KMS-11 (cell line): Measurements from ENCODE around the gene CDK11A.
"Not testable (repeated sequence)": the region's sequence is repeated elsewhere in the genome, so short reads cannot be mapped to it uniquely, and the experiment has no call there.

Experiments used
- H2AFZ ChIP-seq: fragments of 200-600 bp; sonication (generic); 2 replicates; pipeline ENCODE4 v1.6.1; 2016; ENCODE audit warnings: antibody characterized with exemption, mixed run types, low read depth
- H3K27ac ChIP-seq: fragments of 200-600 bp; sonication (generic); 2 replicates; pipeline ENCODE4 v1.6.1; 2016; ENCODE audit warnings: mild to moderate bottlenecking, mixed run types
- H3K27me3 ChIP-seq: fragments of 200-600 bp; sonication (generic); 2 replicates; pipeline ENCODE4 v1.6.1; 2017; ENCODE audit warnings: mild to moderate bottlenecking, low read depth, mixed run types, moderate library complexity; ENCODE audit not compliant: insufficient read depth
- H3K36me3 ChIP-seq: fragments of 200-600 bp; sonication (generic); 2 replicates; pipeline ENCODE4 v1.6.1; 2017; ENCODE audit warnings: mild to moderate bottlenecking, mixed run types; ENCODE audit not compliant: insufficient read depth
- H3K4me1 ChIP-seq: fragments of 200-600 bp; sonication (generic); 2 replicates; pipeline ENCODE4 v1.6.1; 2016; ENCODE audit warnings: mild to moderate bottlenecking, low read depth, mixed run types; ENCODE audit not compliant: poor library complexity, severe bottlenecking
- H3K4me2 ChIP-seq: fragments of 200-600 bp; sonication (generic); 2 replicates; pipeline ENCODE4 v1.7.0; 2016; ENCODE audit warnings: mild to moderate bottlenecking, mixed run types
- H3K4me3 ChIP-seq: fragments of 200-600 bp; sonication (generic); IDR thresholded peaks from 2 replicates; pipeline ENCODE4 v1.6.1; 2017; ENCODE audit warnings: low read depth, low read length, mixed read lengths; ENCODE audit not compliant: insufficient read depth
- H3K79me2 ChIP-seq: fragments of 200-600 bp; sonication (generic); 2 replicates; pipeline ENCODE4 v1.6.1; 2016; ENCODE audit warnings: low read depth, mixed run types; ENCODE audit not compliant: insufficient read depth
- H3K9ac ChIP-seq: fragments of 200-600 bp; sonication (generic); 2 replicates; pipeline ENCODE4 v1.6.1; 2016; ENCODE audit warnings: mild to moderate bottlenecking, mixed run types
- H4K20me1 ChIP-seq: fragments of 200-600 bp; sonication (generic); 2 replicates; pipeline ENCODE4 v1.6.1; 2016; ENCODE audit warnings: mild to moderate bottlenecking, mixed run types; ENCODE audit not compliant: insufficient read depth
- TF ChIP-seq, protein P1 (sequence below): fragments of 200-600 bp; sonication (generic); conservative IDR thresholded peaks from 2 replicates; pipeline ENCODE4 v1.6.1; 2017; ENCODE audit warnings: low read depth, mild to moderate bottlenecking, antibody characterized with exemption, low read length, moderate library complexity, mixed read lengths

CDK11A gene

DNA sequence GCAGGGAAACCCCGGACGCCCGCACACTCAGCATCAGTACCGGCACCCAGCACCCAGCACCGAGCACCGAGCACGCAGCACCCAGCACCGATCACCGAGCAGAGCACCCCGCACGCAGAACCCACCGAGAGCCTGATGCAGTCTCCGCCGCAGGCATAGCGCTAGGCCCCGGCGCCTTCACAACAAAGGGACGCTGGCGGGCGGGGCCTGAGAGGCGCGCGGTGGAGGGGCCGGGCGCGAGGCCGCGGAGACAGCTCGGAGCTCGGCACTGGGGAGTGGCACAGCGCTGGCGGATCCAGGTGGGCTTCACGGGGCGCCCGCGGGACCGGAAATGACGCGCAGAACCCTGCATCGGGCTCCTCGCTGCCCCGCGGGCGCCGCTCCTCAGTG is 31.8 kb downstream of the CDK11A start:
- not testable (repeated sequence) for H3K36me3 ChIP-seq

DNA sequence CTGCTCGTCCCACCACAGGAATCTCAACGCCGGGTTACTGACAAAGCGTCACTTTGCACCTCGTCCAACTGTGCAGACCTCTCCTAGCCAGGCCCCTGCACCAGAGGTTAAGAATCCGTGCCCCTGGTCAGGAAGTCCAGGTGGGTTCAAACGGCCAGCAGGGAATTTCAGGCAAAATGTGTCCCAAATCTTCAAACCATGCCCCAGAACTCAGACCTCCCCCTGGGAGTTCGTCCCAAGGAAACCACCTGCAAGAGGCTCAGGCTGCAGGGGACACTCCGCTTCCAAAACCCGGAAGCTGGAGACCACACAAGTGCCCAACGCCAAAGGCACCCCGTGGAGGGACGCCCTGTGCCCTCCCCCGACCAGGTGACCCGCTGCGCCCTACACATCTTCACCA is 32.7 kb downstream of the CDK11A start:
- not testable (repeated sequence) for H2AFZ ChIP-seq, H3K27ac ChIP-seq, H3K9ac ChIP-seq, H3K4me2 ChIP-seq, H4K20me1 ChIP-seq, H3K27me3 ChIP-seq, H3K79me2 ChIP-seq, H3K36me3 ChIP-seq, H3K4me1 ChIP-seq, H3K4me3 ChIP-seq

More for the DNA sequence above, 31.8 kb downstream of the CDK11A start:
- peak overlapping the region; percentile 79 for H3K9ac ChIP-seq
- H2AFZ ChIP-seq, H3K4me1 ChIP-seq, H3K4me2 ChIP-seq, H3K4me3 ChIP-seq, H3K27me3 ChIP-seq, H3K79me2 ChIP-seq, H4K20me1 ChIP-seq: not testable (repeated sequence)
- H3K27ac ChIP-seq: peak overlapping the region; percentile 92

DNA sequence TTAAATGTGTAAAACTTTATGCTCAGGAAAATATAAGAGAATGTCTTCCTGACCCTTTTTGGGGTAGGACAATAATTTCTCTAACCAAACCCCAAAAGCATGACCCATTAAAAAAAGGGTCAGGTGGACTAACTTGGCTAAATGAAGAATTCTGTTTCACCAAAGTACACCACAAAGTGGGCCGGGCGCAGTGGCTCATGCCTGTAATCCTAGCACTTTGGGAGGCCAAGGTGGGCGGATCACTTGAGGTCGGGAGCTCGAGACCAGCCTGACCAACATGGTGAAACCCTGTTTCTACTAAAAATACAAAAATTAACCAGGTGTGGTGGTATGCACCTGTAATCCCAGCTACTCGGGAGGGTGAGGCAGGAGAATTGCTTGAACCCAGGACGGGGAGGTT is 34.6 kb downstream of the CDK11A start:
- H3K9ac ChIP-seq, H3K36me3 ChIP-seq, H3K4me3 ChIP-seq, H3K4me1 ChIP-seq, H4K20me1 ChIP-seq, H3K4me2 ChIP-seq, H2AFZ ChIP-seq, H3K27ac ChIP-seq, H3K27me3 ChIP-seq: not testable (repeated sequence)
- H3K79me2 ChIP-seq: peaks cover 21% of the 10 kb centered on the region; the same call in 1 of the 2 replicates

DNA sequence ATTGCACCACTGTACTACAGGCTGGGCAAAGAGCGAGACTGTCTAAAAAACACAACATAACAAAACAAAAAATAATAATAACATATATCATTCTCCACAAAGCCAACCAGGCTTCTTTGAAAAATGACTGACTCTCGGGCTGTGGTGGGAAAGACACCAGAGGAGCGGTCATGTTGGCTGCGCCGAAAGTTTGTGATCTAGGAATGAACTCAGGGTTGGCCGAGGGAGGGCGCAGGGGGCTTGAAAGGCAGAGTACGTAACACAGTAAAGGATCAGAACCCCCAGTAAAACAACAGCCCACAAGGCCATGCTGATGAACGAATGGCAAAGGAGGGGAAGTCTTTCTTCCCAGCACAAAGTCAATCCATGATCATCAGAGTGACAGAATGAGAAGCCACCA is 36.3 kb downstream of the CDK11A start:
- no peak overlapping the region for H3K27ac ChIP-seq
- no peaks in the 10 kb centered on the region for H3K27me3 ChIP-seq
- H3K4me1 ChIP-seq: no peaks in the 10 kb centered on the region
- TF ChIP-seq, protein P1, sequence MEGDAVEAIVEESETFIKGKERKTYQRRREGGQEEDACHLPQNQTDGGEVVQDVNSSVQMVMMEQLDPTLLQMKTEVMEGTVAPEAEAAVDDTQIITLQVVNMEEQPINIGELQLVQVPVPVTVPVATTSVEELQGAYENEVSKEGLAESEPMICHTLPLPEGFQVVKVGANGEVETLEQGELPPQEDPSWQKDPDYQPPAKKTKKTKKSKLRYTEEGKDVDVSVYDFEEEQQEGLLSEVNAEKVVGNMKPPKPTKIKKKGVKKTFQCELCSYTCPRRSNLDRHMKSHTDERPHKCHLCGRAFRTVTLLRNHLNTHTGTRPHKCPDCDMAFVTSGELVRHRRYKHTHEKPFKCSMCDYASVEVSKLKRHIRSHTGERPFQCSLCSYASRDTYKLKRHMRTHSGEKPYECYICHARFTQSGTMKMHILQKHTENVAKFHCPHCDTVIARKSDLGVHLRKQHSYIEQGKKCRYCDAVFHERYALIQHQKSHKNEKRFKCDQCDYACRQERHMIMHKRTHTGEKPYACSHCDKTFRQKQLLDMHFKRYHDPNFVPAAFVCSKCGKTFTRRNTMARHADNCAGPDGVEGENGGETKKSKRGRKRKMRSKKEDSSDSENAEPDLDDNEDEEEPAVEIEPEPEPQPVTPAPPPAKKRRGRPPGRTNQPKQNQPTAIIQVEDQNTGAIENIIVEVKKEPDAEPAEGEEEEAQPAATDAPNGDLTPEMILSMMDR: no peak
- no peaks in the 10 kb centered on the region for H4K20me1 ChIP-seq
- no peak overlapping the region for H3K9ac ChIP-seq
- no peak overlapping the region for H3K4me2 ChIP-seq
- H2AFZ ChIP-seq: no peak overlapping the region
- H3K4me3 ChIP-seq: no peak overlapping the region
- H3K79me2 ChIP-seq: peaks cover 31% of the 10 kb centered on the region; the same call in 1 of the 2 replicates
- H3K36me3 ChIP-seq: no peaks in the 10 kb centered on the region

DNA sequence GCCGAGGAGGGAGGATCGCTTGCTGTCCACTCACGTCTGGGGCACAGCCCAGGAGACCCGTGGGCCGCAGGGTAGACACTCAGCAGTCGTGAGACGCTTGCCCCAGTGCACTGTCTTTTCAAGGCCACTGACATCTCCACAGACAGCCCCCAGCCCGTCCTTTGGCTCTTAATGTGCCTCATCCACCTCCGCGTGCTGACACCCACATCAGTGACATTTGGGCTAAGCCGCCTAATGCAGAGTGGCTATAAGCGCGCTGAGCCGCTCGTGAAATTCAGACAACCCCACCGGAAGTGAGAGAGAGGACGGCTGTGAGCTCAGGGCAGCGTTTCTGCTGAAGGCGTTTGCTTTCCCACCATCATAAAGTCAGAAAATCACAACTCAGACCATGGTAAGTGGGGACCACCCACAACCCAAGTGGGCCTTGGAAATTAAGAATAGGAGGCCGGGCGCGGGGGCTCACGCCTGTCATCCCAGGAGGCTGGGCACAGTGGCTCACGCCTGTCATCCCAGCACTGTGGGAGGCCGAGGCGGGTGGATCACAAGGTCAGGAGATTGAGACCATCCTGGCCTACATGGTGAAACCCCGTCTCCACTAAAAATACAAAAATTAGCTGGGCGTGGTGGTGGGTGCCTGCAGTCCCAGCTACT is 40.0 kb downstream of the CDK11A start:
- TF ChIP-seq, protein P1: no peak
- Histone ChIP-seq H3K36me3 (no peaks in the 10 kb centered on the region), H3K9ac (no peak overlapping the region), H4K20me1 (no peaks in the 10 kb centered on the region), H3K4me3 (no peak overlapping the region), H3K79me2 (peaks cover 39% of the 10 kb centered on the region; the same call in 1 of the 2 replicates), H3K27ac (no peak overlapping the region), H3K27me3 (no peaks in the 10 kb centered on the region), H2AFZ (no peak overlapping the region), H3K4me2 (no peak overlapping the region), H3K4me1 (peaks cover 4% of the 10 kb centered on the region)
